ENCODE results near the gene RNF220.

Gene RNF220

DNA sequence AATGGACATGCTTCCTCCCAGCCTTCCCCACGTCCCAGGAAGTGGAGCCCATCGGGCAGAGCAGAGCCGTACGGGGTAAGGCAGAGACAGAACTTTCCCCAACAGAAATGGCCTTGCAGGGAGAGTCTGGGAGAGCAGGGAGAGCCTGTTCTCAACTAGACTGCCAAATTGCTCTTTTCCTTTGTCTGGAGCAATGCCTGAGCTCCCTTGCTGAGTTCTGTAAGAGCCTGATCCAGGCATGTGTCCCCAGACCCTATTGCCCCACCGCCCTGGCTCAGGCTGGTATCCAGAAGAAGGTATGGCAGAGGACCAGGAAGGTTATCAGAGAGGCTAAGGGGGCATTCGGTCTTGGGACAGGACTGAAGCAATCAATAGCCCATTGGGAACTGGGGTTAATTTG lies 189.3 kb downstream of the RNF220 start:
- no peak overlapping the region for H3K9ac ChIP-seq (ENCODE audit: low read depth, low read length, poor library complexity, severe bottlenecking)
- H3F3A ChIP-seq (ENCODE audit: low read depth): no peaks in the 10 kb centered on the region
- peaks cover 10% of the 10 kb centered on the region; the same call in 1 of the 2 replicates for H3K36me3 ChIP-seq (ENCODE audit: insufficient read depth, low read length)
- H3K9me2 ChIP-seq (replicated peaks; ENCODE audit: low read depth, low read length): no peaks in the 10 kb centered on the region
- H3K9me3 ChIP-seq (ENCODE audit: insufficient read depth, low read depth, low read length): no peaks in the 10 kb centered on the region
- H3K27me3 ChIP-seq (ENCODE audit: insufficient read depth, low read length, poor library complexity, severe bottlenecking): no peaks in the 10 kb centered on the region
- H2AFZ ChIP-seq (ENCODE audit: low read length): no peak overlapping the region
- H4K20me1 ChIP-seq (ENCODE audit: insufficient read depth, low read length, poor library complexity, severe bottlenecking): no peaks in the 10 kb centered on the region
- H3K4me1 ChIP-seq (ENCODE audit: insufficient read depth, low read length, poor library complexity, severe bottlenecking): peaks cover 5% of the 10 kb centered on the region
- H3K4me3 ChIP-seq (ENCODE audit: low read length, poor library complexity, severe bottlenecking): no peak overlapping the region
- no peak overlapping the region for H3K4me2 ChIP-seq (ENCODE audit: low read depth, low read length, poor library complexity, severe bottlenecking)
- H3K79me2 ChIP-seq (ENCODE audit: insufficient read depth, low read length): no peaks in the 10 kb centered on the region; the same call in 1 of the 2 replicates
- no peak for TF ChIP-seq EZH2phosphoT487 (IDR thresholded peaks at IDR 0.05; ENCODE audit: borderline replicate concordance)
- TF ChIP-seq, protein P1, sequence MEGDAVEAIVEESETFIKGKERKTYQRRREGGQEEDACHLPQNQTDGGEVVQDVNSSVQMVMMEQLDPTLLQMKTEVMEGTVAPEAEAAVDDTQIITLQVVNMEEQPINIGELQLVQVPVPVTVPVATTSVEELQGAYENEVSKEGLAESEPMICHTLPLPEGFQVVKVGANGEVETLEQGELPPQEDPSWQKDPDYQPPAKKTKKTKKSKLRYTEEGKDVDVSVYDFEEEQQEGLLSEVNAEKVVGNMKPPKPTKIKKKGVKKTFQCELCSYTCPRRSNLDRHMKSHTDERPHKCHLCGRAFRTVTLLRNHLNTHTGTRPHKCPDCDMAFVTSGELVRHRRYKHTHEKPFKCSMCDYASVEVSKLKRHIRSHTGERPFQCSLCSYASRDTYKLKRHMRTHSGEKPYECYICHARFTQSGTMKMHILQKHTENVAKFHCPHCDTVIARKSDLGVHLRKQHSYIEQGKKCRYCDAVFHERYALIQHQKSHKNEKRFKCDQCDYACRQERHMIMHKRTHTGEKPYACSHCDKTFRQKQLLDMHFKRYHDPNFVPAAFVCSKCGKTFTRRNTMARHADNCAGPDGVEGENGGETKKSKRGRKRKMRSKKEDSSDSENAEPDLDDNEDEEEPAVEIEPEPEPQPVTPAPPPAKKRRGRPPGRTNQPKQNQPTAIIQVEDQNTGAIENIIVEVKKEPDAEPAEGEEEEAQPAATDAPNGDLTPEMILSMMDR (conservative IDR thresholded peaks at IDR 0.05; ENCODE audit: low read length): no peak

DNA sequence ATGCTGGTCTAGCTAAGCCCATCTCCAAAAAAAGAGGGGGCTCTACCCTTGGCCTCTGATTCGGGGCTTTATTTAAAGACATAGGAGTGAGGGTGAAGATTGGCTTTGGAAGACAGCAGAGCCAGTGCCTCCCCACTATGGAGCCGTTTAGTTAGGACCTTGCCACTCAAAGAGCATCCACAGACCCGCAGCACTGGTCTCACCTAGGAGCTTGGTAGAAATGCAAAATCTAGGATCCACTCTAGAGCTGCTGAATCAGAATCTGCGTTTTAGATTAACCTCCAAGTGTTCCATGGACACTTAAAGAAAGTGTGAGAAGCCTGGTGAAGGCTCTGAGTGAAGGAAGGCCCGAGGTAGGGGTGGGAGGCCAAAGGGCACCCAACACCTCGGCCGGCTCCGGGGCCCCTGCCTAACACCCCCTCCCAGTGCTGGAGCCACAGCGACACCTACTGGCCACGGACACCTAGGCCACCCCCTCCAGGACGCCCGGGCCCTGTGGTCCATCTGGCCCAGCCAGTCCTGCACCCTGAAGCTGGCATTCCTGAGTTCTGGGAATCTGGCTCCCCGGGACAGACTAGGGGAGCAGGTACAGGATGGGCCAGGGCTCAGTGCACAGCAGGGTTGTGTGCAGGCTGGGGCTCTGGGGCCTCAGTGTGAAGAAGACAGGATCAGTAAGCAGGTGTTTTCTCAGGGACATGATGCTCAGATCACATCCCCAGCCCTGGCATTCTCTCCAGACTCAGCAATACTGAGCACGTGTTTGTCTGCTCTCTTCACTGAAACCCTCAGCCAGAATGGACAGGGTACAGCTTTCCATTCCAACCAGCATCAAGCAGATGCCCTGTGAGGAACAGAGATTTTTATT lies 190.0 kb downstream of the RNF220 start:
- Histone ChIP-seq H3K36me3 (ENCODE audit: insufficient read depth, low read length) (peaks cover 10% of the 10 kb centered on the region; the same call in 1 of the 2 replicates), H3K79me2 (ENCODE audit: insufficient read depth, low read length) (no peaks in the 10 kb centered on the region; the same call in 1 of the 2 replicates), H3K9me2 (replicated peaks; ENCODE audit: low read depth, low read length) (no peaks in the 10 kb centered on the region)

DNA sequence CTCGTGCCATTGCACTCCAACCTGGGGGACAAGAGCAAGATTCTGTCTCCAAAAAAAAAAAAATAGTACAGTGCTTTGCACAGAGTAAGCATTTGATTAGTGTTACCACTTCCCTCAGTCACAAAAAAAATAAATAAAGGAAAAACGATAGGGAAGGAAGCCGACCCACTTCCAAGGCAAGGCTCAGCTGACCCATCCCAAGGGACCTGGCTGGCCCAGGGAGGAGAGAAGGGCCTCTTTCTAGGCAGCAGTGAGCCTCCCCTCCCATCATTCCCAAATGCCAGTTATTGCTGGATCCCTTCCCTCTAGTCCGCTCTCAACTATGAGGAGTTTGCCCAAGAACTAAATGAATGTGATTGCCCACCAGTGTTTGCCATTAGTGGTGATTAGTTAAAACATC lies 191.5 kb downstream of the RNF220 start:
- H2AFZ ChIP-seq (ENCODE audit: low read length): no peak overlapping the region
- H3K36me3 ChIP-seq (ENCODE audit: insufficient read depth, low read length): peaks cover 10% of the 10 kb centered on the region; the same call in 1 of the 2 replicates
- no peak overlapping the region for H3K4me3 ChIP-seq (ENCODE audit: low read length, poor library complexity, severe bottlenecking)
- TF ChIP-seq, protein P1 (conservative IDR thresholded peaks at IDR 0.05; ENCODE audit: low read length): no peak
- no peak for TF ChIP-seq EZH2phosphoT487 (IDR thresholded peaks at IDR 0.05; ENCODE audit: borderline replicate concordance)
- H3F3A ChIP-seq (ENCODE audit: low read depth): no peaks in the 10 kb centered on the region
- H3K9me2 ChIP-seq (replicated peaks; ENCODE audit: low read depth, low read length): no peaks in the 10 kb centered on the region
- no peak overlapping the region for H3K4me2 ChIP-seq (ENCODE audit: low read depth, low read length, poor library complexity, severe bottlenecking)
- no peaks in the 10 kb centered on the region for H3K4me1 ChIP-seq (ENCODE audit: insufficient read depth, low read length, poor library complexity, severe bottlenecking)
- no peaks in the 10 kb centered on the region for H3K9me3 ChIP-seq (ENCODE audit: insufficient read depth, low read depth, low read length)
- no peaks in the 10 kb centered on the region for H3K79me2 ChIP-seq (ENCODE audit: insufficient read depth, low read length)
- no peaks in the 10 kb centered on the region for H4K20me1 ChIP-seq (ENCODE audit: insufficient read depth, low read length, poor library complexity, severe bottlenecking)
- H3K9ac ChIP-seq (ENCODE audit: low read depth, low read length, poor library complexity, severe bottlenecking): no peak overlapping the region
- H3K27me3 ChIP-seq (ENCODE audit: insufficient read depth, low read length, poor library complexity, severe bottlenecking): no peaks in the 10 kb centered on the region

More for the DNA sequence above, 190.0 kb downstream of the RNF220 start:
- H3K27me3 ChIP-seq (ENCODE audit: insufficient read depth, low read length, poor library complexity, severe bottlenecking): no peaks in the 10 kb centered on the region
- H3K4me2 ChIP-seq (ENCODE audit: low read depth, low read length, poor library complexity, severe bottlenecking): no peak overlapping the region
- no peak overlapping the region for H3K9ac ChIP-seq (ENCODE audit: low read depth, low read length, poor library complexity, severe bottlenecking)
- no peak overlapping the region for H2AFZ ChIP-seq (ENCODE audit: low read length)
- no peaks in the 10 kb centered on the region for H3K9me3 ChIP-seq (ENCODE audit: insufficient read depth, low read depth, low read length)
- peaks cover 5% of the 10 kb centered on the region for H3K4me1 ChIP-seq (ENCODE audit: insufficient read depth, low read length, poor library complexity, severe bottlenecking)
- no peak for TF ChIP-seq EZH2phosphoT487 (IDR thresholded peaks at IDR 0.05; ENCODE audit: borderline replicate concordance)
- TF ChIP-seq, protein P1 (conservative IDR thresholded peaks at IDR 0.05; ENCODE audit: low read length): peak; percentile 96
- H4K20me1 ChIP-seq (ENCODE audit: insufficient read depth, low read length, poor library complexity, severe bottlenecking): no peaks in the 10 kb centered on the region
- no peak overlapping the region for H3K4me3 ChIP-seq (ENCODE audit: low read length, poor library complexity, severe bottlenecking)
- no peaks in the 10 kb centered on the region for H3F3A ChIP-seq (ENCODE audit: low read depth)
